ENCODE measurements around the gene RNASEH2C.

The RNASEH2C gene

DNA sequence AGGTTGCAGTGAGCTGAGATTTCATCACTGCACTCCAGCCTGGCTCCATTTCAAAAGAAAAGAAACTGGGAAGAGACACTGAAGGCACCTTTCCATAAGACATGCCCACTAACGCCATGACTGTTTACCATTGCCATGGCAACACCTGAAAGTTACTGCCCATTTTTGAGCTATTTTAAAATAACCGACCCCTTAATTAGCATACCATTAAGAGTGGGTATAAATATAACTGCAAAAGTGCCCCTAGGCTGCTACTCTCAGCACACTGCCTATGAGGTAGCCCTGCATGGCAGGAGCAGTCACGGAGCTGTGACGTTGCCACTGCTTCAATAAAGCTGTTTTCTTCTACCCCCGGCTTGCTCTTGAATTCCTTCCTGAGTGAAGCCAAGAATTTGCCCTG is 9.9 kb upstream of the RNASEH2C start:
- no peak for DNase-seq (ENCODE audit: low read depth)
- TF ChIP-seq, protein P1, sequence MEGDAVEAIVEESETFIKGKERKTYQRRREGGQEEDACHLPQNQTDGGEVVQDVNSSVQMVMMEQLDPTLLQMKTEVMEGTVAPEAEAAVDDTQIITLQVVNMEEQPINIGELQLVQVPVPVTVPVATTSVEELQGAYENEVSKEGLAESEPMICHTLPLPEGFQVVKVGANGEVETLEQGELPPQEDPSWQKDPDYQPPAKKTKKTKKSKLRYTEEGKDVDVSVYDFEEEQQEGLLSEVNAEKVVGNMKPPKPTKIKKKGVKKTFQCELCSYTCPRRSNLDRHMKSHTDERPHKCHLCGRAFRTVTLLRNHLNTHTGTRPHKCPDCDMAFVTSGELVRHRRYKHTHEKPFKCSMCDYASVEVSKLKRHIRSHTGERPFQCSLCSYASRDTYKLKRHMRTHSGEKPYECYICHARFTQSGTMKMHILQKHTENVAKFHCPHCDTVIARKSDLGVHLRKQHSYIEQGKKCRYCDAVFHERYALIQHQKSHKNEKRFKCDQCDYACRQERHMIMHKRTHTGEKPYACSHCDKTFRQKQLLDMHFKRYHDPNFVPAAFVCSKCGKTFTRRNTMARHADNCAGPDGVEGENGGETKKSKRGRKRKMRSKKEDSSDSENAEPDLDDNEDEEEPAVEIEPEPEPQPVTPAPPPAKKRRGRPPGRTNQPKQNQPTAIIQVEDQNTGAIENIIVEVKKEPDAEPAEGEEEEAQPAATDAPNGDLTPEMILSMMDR (IDR thresholded peaks at IDR 0.05; ENCODE audit: control insufficient read depth, extremely low read depth, insufficient read depth), result no peak
- no peak overlapping the region for H3K4me3 ChIP-seq (ENCODE audit: low read depth, low read length)

DNA sequence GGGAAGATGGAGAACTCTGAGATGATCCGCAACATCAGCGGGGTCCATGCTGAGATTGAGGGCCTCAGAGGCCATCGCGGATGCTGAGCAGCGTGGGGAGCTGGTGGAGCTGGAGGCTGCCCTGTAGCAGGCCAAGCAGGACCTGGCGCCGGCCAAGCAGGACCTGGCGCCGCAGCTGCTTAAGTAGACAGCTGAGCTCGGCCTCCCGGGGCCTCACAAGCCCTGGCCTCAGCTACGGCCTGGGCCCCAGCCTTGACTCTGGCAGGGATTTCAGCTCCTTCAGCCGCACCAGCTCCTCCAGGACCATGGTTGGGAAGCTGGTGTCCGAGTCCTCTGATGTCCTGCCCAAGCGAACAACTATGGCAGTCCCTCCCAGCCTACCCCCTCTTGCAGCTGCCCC is 7.3 kb upstream of the RNASEH2C start:
- no peak overlapping the region for H3K4me3 ChIP-seq (ENCODE audit: low read depth, low read length)
- TF ChIP-seq, protein P1 (IDR thresholded peaks at IDR 0.05; ENCODE audit: control insufficient read depth, extremely low read depth, insufficient read depth), result no peak
- no peak for DNase-seq (ENCODE audit: low read depth)

DNA sequence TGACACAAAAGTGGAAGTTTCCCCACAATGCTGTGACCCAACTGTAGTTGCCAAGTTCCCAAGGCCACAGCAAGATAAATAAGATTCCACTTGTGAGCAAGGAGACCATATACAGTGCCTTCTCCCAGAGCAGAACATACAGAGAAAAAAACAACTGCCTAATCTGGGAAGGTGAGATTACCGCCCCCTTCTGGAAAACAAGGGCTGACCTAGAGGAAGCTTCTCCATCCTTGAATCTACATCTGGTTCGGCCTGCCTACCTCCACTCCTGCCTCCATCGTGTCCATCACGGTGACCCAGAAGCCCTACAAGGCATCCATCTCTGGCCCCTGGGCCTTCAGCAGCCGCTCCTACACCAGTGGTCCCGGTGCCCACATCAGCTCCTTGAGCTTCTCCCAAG is 6.1 kb upstream of the RNASEH2C start:
- H3K4me3 ChIP-seq (ENCODE audit: low read depth, low read length), result no peak overlapping the region
- DNase-seq (ENCODE audit: low read depth), result no peak
- TF ChIP-seq, protein P1 (IDR thresholded peaks at IDR 0.05; ENCODE audit: control insufficient read depth, extremely low read depth, insufficient read depth), result no peak

DNA sequence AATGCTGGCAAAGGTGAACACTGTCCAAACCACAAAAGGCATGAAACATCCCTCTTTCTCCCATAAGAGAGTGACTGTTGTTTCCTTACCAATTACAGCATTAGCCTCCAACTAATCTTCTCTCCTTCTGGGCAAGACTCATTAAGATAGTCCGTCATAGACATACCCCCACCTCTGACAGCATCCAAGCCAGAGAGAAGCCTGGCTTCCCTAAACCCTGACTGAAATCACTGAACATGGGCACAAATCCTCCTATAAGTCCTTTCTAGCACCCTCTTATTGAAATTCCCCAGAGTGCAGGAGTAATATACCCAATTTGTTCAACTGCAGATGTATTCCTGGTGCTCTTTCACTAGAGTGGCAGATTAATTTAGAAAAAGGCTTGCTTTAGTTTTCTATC is 1.7 kb upstream of the RNASEH2C start:
- DNase-seq (ENCODE audit: low read depth), result no peak
- H3K4me3 ChIP-seq (ENCODE audit: low read depth, low read length), result no peak overlapping the region
- TF ChIP-seq, protein P1 (IDR thresholded peaks at IDR 0.05; ENCODE audit: control insufficient read depth, extremely low read depth, insufficient read depth), result no peak

DNA sequence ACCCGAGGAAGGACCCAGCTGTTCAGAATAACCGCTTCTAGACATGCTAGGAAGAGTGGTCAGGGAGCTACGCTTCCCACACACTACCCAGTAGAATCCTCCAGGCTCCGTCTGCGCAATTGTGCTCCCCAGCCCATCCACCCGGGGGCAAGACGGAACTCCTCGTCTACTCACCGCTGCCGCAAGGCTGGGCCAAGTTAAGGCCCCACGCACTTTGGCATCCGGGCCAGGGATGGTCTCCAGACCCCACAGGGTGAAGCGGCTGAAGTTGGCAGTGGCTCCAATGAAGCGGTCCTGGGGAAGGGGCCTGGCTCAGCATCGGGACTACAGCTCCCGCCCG is 757 bp downstream of the RNASEH2C start:
- no peak for DNase-seq (ENCODE audit: low read depth)
- peak overlapping the region; percentile 95 for H3K4me3 ChIP-seq (ENCODE audit: low read depth, low read length)
- TF ChIP-seq, protein P1 (IDR thresholded peaks at IDR 0.05; ENCODE audit: control insufficient read depth, extremely low read depth, insufficient read depth), result no peak

DNA sequence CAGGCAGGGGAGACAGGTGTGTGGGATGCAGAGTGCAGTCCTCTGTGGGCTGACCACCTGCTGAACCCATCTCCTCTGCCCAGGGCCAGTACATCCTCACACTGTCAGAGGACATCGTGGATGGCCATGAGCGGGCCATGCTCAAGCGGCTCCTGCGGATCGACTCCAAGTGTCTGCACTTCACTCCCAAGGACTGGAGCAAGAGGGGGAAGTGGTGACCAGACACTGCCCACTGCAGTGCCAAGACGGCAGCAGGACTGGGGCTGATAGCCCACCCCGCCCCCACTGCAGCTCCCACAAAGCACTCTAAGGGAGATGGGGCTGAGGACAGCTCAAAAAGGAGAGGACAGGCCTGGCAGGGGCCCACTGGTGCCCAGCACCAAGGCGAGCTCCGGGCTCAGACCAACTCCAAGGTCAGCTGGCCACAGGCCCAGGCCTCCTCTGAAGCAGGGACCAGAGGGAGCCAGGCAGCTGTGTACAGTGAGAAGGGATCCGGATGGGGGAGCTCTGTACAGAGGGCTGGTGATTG is 1.6 kb downstream of the RNASEH2C start:
- H3K4me3 ChIP-seq (ENCODE audit: low read depth, low read length), result peak overlapping the region; percentile 95
- DNase-seq (ENCODE audit: low read depth), result no peak
- TF ChIP-seq, protein P1 (IDR thresholded peaks at IDR 0.05; ENCODE audit: control insufficient read depth, extremely low read depth, insufficient read depth), result peak; percentile 22; the same call in 1 of the 2 replicates

DNA sequence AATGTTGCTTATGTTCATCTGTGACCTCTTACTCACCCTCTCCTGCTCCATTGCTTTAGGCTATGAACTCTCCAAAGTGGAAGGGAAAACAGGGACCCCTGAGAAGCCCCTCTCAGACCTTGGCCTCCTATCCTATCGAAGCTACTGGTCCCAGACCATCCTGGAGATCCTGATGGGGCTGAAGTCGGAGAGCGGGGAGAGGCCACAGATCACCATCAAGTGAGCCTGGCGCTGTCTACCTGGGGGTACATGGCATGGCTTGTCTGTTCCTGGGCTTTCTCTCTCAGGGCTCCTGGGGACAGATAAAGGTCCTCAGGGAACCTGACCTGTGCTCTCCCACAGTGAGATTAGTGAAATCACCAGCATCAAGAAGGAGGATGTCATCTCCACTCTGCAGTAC is 2.1 kb downstream of the RNASEH2C start:
- H3K4me3 ChIP-seq (ENCODE audit: low read depth, low read length), result no peak overlapping the region
- TF ChIP-seq, protein P1 (IDR thresholded peaks at IDR 0.05; ENCODE audit: control insufficient read depth, extremely low read depth, insufficient read depth), result no peak

More for the DNA sequence above, 2.1 kb downstream of the RNASEH2C start:
- no peak for DNase-seq (ENCODE audit: low read depth)
